Lower leg skin (tissue), 3 donors: ENCODE data around the gene ZEB1.

Experiments used
- POLR2A ChIP-seq, 2 donors: fragments of 450-650 bp; IDR thresholded peaks; one replicate each; pipeline ENCODE4 v1.6.1; 2016 to 2017; ENCODE audit warnings: antibody characterized with exemption in 2 of 2, mild to moderate bottlenecking in 1 of 2, moderate library complexity in 1 of 2
- TF ChIP-seq, protein P1 (sequence below), 3 donors: fragments of 450-650 bp; IDR thresholded peaks; one replicate each; pipeline ENCODE4 v1.5.1; 2016; ENCODE audit warnings: antibody characterized with exemption in 3 of 3, mild to moderate bottlenecking in 3 of 3, moderate library complexity in 2 of 3

DNA sequence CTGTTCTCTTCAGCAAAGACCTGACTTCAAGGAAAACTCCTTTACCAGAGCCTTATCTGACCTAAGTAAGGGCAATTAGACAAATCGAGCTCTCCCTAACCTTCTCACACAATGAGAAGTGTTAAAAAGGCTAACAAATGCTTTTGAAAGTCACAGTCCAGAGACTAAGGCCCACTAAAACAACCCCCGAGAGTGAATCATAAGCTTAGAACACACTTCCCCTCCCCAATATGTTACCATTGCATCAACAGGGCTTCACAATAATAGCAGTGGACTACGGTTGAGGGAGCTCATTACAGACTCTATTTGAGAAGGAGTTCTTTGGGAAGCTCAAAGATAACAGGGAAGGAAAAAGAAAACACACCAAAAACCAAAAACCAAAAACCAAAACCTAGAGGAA lies 28.6 kb upstream of the ZEB1 start:
- no peak for TF ChIP-seq POLR2A (IDR thresholded peaks at IDR 0.05)
- TF ChIP-seq, protein P1, sequence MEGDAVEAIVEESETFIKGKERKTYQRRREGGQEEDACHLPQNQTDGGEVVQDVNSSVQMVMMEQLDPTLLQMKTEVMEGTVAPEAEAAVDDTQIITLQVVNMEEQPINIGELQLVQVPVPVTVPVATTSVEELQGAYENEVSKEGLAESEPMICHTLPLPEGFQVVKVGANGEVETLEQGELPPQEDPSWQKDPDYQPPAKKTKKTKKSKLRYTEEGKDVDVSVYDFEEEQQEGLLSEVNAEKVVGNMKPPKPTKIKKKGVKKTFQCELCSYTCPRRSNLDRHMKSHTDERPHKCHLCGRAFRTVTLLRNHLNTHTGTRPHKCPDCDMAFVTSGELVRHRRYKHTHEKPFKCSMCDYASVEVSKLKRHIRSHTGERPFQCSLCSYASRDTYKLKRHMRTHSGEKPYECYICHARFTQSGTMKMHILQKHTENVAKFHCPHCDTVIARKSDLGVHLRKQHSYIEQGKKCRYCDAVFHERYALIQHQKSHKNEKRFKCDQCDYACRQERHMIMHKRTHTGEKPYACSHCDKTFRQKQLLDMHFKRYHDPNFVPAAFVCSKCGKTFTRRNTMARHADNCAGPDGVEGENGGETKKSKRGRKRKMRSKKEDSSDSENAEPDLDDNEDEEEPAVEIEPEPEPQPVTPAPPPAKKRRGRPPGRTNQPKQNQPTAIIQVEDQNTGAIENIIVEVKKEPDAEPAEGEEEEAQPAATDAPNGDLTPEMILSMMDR (IDR thresholded peaks at IDR 0.05): no peak
